ENCODE measurements around the gene HOXD11.

Gene HOXD11

DNA sequence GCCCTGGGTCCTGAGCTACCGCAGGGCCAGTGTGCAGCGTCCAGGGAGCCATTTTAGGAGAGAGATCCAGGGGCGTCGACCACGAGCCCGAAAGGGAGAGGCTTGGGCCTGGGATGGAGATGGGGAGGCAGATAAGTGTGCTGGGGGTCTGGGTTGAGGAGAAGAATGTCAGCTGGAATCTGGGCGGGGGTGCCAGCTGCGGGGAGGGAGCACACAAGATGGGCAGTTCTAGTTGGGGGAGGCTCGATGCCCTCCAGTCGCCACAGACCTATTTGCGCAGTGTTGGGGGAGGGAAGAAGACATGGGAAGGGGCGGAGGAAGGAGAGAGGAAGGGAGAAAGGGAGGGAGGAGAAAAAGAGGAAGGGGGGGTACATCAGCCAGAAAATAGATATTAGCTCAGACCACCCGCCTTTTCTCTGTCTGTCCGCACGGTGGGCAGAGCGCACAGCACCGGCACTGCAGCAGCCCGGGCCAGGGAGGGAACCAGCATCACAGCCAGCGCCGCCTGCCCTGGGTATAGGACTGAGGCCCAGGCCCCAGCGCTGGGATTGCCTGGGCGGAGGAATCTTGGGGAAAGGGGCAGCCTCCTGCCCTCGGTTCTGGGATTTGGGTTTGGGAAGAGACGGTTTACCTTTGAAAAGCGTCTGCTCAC is 1.9 kb upstream of the HOXD11 start:
- Histone ChIP-seq H3K4me2 (ENCODE audit: low read length) (no peak overlapping the region), H3K9ac (ENCODE audit: low read length) (no peak overlapping the region)

GRCh38 chr2:176105730-176106580 is 1.1 kb upstream of the HOXD11 start:
- Histone ChIP-seq H3K4me3 (ENCODE audit: low read depth, low read length, poor library complexity, severe bottlenecking) (peak overlapping the region; percentile 13), H3K27ac (ENCODE audit: low read depth, low read length, poor library complexity, severe bottlenecking) (no peak overlapping the region), H3K27me3 (ENCODE audit: insufficient read depth, low read length) (no peaks in the 10 kb centered on the region), H3K9me3 (ENCODE audit: low read length) (no peaks in the 10 kb centered on the region), H3K4me2 (ENCODE audit: low read length) (peak overlapping the region; percentile 34; the same call in 1 of the 2 replicates), H3K9me2 (ENCODE audit: low read depth, low read length) (no peaks in the 10 kb centered on the region), H3K9ac (ENCODE audit: low read length) (no peak overlapping the region), H4K20me1 (ENCODE audit: insufficient read depth, low read length) (no peaks in the 10 kb centered on the region), H2AFZ (ENCODE audit: low read length) (no peak overlapping the region), H3F3A (ENCODE audit: insufficient read depth, low read length) (no peaks in the 10 kb centered on the region), H3K4me1 (ENCODE audit: insufficient read depth, low read length, severe bottlenecking) (peaks cover 5% of the 10 kb centered on the region), H3K36me3 (ENCODE audit: insufficient read depth, low read length) (no peaks in the 10 kb centered on the region), H3K79me2 (ENCODE audit: insufficient read depth, low read length) (no peaks in the 10 kb centered on the region)
- TF ChIP-seq CTCF (IDR thresholded peaks at IDR 0.05; ENCODE audit: low read length) = no peak
- no peak for TF ChIP-seq EZH2 (IDR thresholded peaks at IDR 0.05; ENCODE audit: borderline replicate concordance, low read length)

More for the DNA sequence above, 1.9 kb upstream of the HOXD11 start:
- no peaks in the 10 kb centered on the region for H3K27me3 ChIP-seq (ENCODE audit: insufficient read depth, low read length)
- no peak overlapping the region for H3K4me3 ChIP-seq (ENCODE audit: low read depth, low read length, poor library complexity, severe bottlenecking)
- no peaks in the 10 kb centered on the region for H3K79me2 ChIP-seq (ENCODE audit: insufficient read depth, low read length)
- H3K4me1 ChIP-seq (ENCODE audit: insufficient read depth, low read length, severe bottlenecking) = peaks cover 5% of the 10 kb centered on the region
- no peaks in the 10 kb centered on the region for H3K9me2 ChIP-seq (ENCODE audit: low read depth, low read length)
- TF ChIP-seq CTCF (IDR thresholded peaks at IDR 0.05; ENCODE audit: low read length) (no peak), EZH2 (IDR thresholded peaks at IDR 0.05; ENCODE audit: borderline replicate concordance, low read length) (no peak)
- no peaks in the 10 kb centered on the region for H3F3A ChIP-seq (ENCODE audit: insufficient read depth, low read length)
- no peaks in the 10 kb centered on the region for H3K9me3 ChIP-seq (ENCODE audit: low read length)
- no peak overlapping the region for H3K27ac ChIP-seq (ENCODE audit: low read depth, low read length, poor library complexity, severe bottlenecking)
- no peak overlapping the region for H2AFZ ChIP-seq (ENCODE audit: low read length)
- no peaks in the 10 kb centered on the region for H4K20me1 ChIP-seq (ENCODE audit: insufficient read depth, low read length)
- H3K36me3 ChIP-seq (ENCODE audit: insufficient read depth, low read length) = no peaks in the 10 kb centered on the region

DNA sequence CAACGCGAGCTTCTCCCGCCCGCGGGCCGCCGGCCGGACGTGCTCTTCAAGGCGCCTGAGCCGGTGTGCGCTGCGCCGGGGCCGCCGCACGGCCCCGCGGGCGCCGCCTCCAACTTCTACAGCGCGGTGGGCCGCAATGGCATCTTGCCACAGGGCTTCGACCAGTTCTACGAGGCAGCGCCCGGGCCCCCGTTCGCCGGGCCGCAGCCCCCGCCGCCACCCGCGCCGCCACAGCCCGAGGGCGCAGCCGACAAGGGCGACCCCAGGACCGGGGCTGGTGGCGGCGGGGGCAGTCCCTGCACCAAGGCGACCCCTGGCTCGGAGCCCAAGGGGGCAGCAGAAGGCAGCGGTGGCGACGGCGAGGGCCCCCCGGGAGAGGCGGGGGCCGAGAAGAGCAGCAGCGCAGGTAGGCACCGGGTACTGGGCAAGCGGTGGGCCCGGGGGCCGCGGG is 676 bp downstream of the HOXD11 start:
- no peaks in the 10 kb centered on the region for H3K9me3 ChIP-seq (ENCODE audit: low read length)
- H3F3A ChIP-seq (ENCODE audit: insufficient read depth, low read length) = no peaks in the 10 kb centered on the region
- no peak overlapping the region for H2AFZ ChIP-seq (ENCODE audit: low read length)
- no peak overlapping the region for H3K4me2 ChIP-seq (ENCODE audit: low read length)
- H4K20me1 ChIP-seq (ENCODE audit: insufficient read depth, low read length) = no peaks in the 10 kb centered on the region
- H3K27ac ChIP-seq (ENCODE audit: low read depth, low read length, poor library complexity, severe bottlenecking) = no peak overlapping the region
- no peaks in the 10 kb centered on the region for H3K36me3 ChIP-seq (ENCODE audit: insufficient read depth, low read length)
- no peak overlapping the region for H3K4me3 ChIP-seq (ENCODE audit: low read depth, low read length, poor library complexity, severe bottlenecking)
- no peaks in the 10 kb centered on the region for H3K79me2 ChIP-seq (ENCODE audit: insufficient read depth, low read length)
- TF ChIP-seq CTCF (IDR thresholded peaks at IDR 0.05; ENCODE audit: low read length) = no peak
- no peak for TF ChIP-seq EZH2 (IDR thresholded peaks at IDR 0.05; ENCODE audit: borderline replicate concordance, low read length)
- no peaks in the 10 kb centered on the region for H3K9me2 ChIP-seq (ENCODE audit: low read depth, low read length)
- no peaks in the 10 kb centered on the region for H3K27me3 ChIP-seq (ENCODE audit: insufficient read depth, low read length)
- no peak overlapping the region for H3K9ac ChIP-seq (ENCODE audit: low read length)
- peaks cover 5% of the 10 kb centered on the region for H3K4me1 ChIP-seq (ENCODE audit: insufficient read depth, low read length, severe bottlenecking)
